SK-N-SH (cell line): ENCODE measurements around the gene TEX38. TPM values are rescaled to one million over a fixed set of nuclear protein-coding genes. Genes with fewer than 3 reads are reported as not detected.

Experiments used
- CTCF ChIA-PET: fragments of 300-600, 350-600 bp; formaldehyde crosslinking; extraction: SDS; loops from one replicate; lab custom pipeline; 2021; lab: Yijun Ruan, JAX
- POLR2A ChIA-PET: fragments of 350-600 bp; sonication (Branson Sonifier 250); formaldehyde crosslinking; extraction: SDS; loops from one replicate; lab custom pipeline; 2020; ENCODE audit warnings: antibody characterized with exemption, inconsistent platforms; lab: Yijun Ruan, JAX
- DNase-seq: peaks from one replicate; pipeline ENCODE4 v3.0.0; 2012
- H2AFZ ChIP-seq: fragments of 200-600 bp; sonication (generic); 2 replicates; pipeline ENCODE4 v1.8.1; 2016; ENCODE audit warnings: antibody characterized with exemption, mild to moderate bottlenecking, low read depth
- H3F3A ChIP-seq: fragments of 200-600 bp; sonication (generic); replicated peaks from 2 replicates; pipeline ENCODE3; 2016; ENCODE audit warnings: antibody characterized with exemption, mild to moderate bottlenecking; ENCODE audit not compliant: insufficient read depth
- H3K27ac ChIP-seq, 2 experiments: fragments of 200-500 bp in 1 of 2; fragments of 200-600 bp in 1 of 2; sonication (Bioruptor generic) in 1 of 2; sonication (generic), shearing (Covaris generic) in 1 of 2; 2 replicates each; pipeline versions ENCODE4 v1.5.1 to v1.6.1; 2014 to 2016; ENCODE audit warnings: low read depth in 2 of 2, inconsistent platforms in 1 of 2, low read length in 1 of 2, mild to moderate bottlenecking in 1 of 2, mixed read lengths in 1 of 2
- H3K27me3 ChIP-seq: fragments of 200-600 bp; sonication (generic), shearing (Covaris generic); 2 replicates; pipeline ENCODE4 v1.6.1; 2016; ENCODE audit warnings: mixed run types; ENCODE audit not compliant: insufficient read depth
- H3K36me3 ChIP-seq, 2 experiments: fragments of 200-500 bp in 1 of 2; fragments of 200-600 bp in 1 of 2; sonication (Bioruptor generic) in 1 of 2; sonication (generic) in 1 of 2; replicated peaks in 1 of 2; 2 replicates each; pipeline versions ENCODE3 to v1.5.1; 2014 to 2016; ENCODE audit warnings: low read length in 1 of 2, mild to moderate bottlenecking in 1 of 2; ENCODE audit not compliant: insufficient read depth in 2 of 2, control insufficient read depth in 1 of 2
- H3K4me1 ChIP-seq, 2 experiments: fragments of 200-500 bp in 1 of 2; fragments of 200-600 bp in 1 of 2; sonication (Bioruptor generic) in 1 of 2; sonication (generic), shearing (Covaris generic) in 1 of 2; 2 replicates each; pipeline versions ENCODE4 v1.5.1 to v1.6.1; 2014 to 2016; ENCODE audit warnings: low read depth in 1 of 2, low read length in 1 of 2, mixed run types in 1 of 2; ENCODE audit not compliant: insufficient read depth in 2 of 2, control insufficient read depth in 1 of 2
- H3K4me2 ChIP-seq: fragments of 200-600 bp; sonication (generic), shearing (Covaris generic); 2 replicates; pipeline ENCODE4 v1.6.1; 2017; ENCODE audit warnings: mixed run types
- H3K4me3 ChIP-seq, 2 experiments: fragments of 200-500 bp in 1 of 2; fragments of 200-600 bp in 1 of 2; sonication (Bioruptor generic) in 1 of 2; sonication (generic), shearing (Covaris generic) in 1 of 2; 2 replicates each; pipeline versions ENCODE4 v1.5.1 to v1.8.1; 2014 to 2016; ENCODE audit warnings: low read depth in 2 of 2, inconsistent platforms in 1 of 2, low read length in 1 of 2, mild to moderate bottlenecking in 1 of 2, mixed read lengths in 1 of 2, moderate library complexity in 1 of 2
- H3K79me2 ChIP-seq: fragments of 200-600 bp; sonication (generic); 2 replicates; pipeline ENCODE4 v1.8.1; 2017; ENCODE audit warnings: mild to moderate bottlenecking; ENCODE audit not compliant: insufficient read depth
- H3K9ac ChIP-seq: fragments of 200-600 bp; sonication (generic); 2 replicates; pipeline ENCODE4 v1.6.1; 2017; ENCODE audit warnings: mixed run types
- H3K9me2 ChIP-seq: fragments of 200-600 bp; sonication (generic); 2 replicates; pipeline ENCODE4 v1.6.1; 2017; ENCODE audit warnings: mixed run types
- H3K9me3 ChIP-seq: fragments of 200-600 bp; sonication (generic); 2 replicates; pipeline ENCODE4 v1.6.1; 2017; ENCODE audit warnings: mixed run types, mild to moderate bottlenecking, moderate library complexity
- H4K20me1 ChIP-seq: fragments of 200-600 bp; sonication (generic); 2 replicates; pipeline ENCODE4 v1.6.1; 2017; ENCODE audit warnings: mild to moderate bottlenecking, mixed run types; ENCODE audit not compliant: insufficient read depth
- CHD2 ChIP-seq: fragments of 150-350 bp; IDR thresholded peaks from 2 replicates; pipeline ENCODE4 v1.6.1; 2018; ENCODE audit warnings: low read length; ENCODE audit not compliant: partially characterized antibody
- NFIC ChIP-seq: IDR thresholded peaks from 2 replicates; pipeline ENCODE4 v1.4.0; 2012; ENCODE audit warnings: borderline replicate concordance
- REST ChIP-seq: IDR thresholded peaks from 2 replicates; pipeline ENCODE4 v1.6.1; 2012; ENCODE audit warnings: mild to moderate bottlenecking, low read depth, low read length, moderate library complexity
- RXRA ChIP-seq: IDR thresholded peaks from 2 replicates; pipeline ENCODE4 v1.4.0; 2012; ENCODE audit warnings: low read depth, mild to moderate bottlenecking, borderline replicate concordance
- SIN3A ChIP-seq: IDR thresholded peaks from 2 replicates; pipeline ENCODE4 v1.6.1; 2012; ENCODE audit warnings: low read depth, mild to moderate bottlenecking, low read length, moderate library complexity, borderline replicate concordance
- WGBS: methylation state at CpG from one replicate; pipeline ENCODE4 v1.1.6; 2017; ENCODE audit warnings: low lambda C conversion rate; 5-methylcytosine and 5-hydroxymethylcytosine counted together
- polyA plus RNA-seq, 3 experiments: library from polyadenylated mRNA; depleted of rRNA; stranded (reverse); fragments of >200 nt; gene quantifications; 2 replicates each; pipeline ENCODE4 v1.2.3, GENCODE V29; 2012
- TF ChIP-seq, protein P1 (sequence below): IDR thresholded peaks from 2 replicates; pipeline ENCODE4; 2012
- TF ChIP-seq, protein P2 (sequence below): IDR thresholded peaks from 2 replicates; pipeline ENCODE4 v1.4.0; 2012; ENCODE audit warnings: low read depth

The TEX38 gene
- polyA plus RNA-seq, 1 of the 3 experiments (the other 2 are of a cell fraction), result 0.07 TPM

- 89% methylated on average over 2 of the region's 2 CpGs for WGBS
- Histone ChIP-seq H3K27ac (peak overlapping the region; percentile 15 to 16; a peak in 3 of 4 replicates), H3K4me3 (no peak overlapping the region), H3K36me3 (peaks cover 82 to 96% of the 10 kb centered on the region in 2 experiments), H3K9me3 (no peaks in the 10 kb centered on the region), H3K9ac (no peak overlapping the region), H4K20me1 (peaks cover 9% of the 10 kb centered on the region; the same call in 1 of the 2 replicates), H3F3A (peaks cover 7% of the 10 kb centered on the region), H3K4me1 (peaks cover 2 to 41% of the 10 kb centered on the region in 2 experiments), H2AFZ (no peak overlapping the region), H3K4me2 (peak overlapping the region; percentile 57), H3K79me2 (no peaks in the 10 kb centered on the region), H3K27me3 (no peaks in the 10 kb centered on the region), H3K9me2 (no peaks in the 10 kb centered on the region)
- CTCF ChIA-PET, result interaction anchor here (1.2 kb wide), 1 partner anchor 38 kb away, joined by 3 read pairs; no protein-coding TSS in a partner anchor
- POLR2A ChIA-PET, result no interaction called here
- DNase-seq, result no peak
- TF ChIP-seq RXRA, result peak; percentile 42; the same call in 1 of the 2 replicates
- no peak for TF ChIP-seq SIN3A
- TF ChIP-seq NFIC, result peak; percentile 73
- TF ChIP-seq, protein P1, sequence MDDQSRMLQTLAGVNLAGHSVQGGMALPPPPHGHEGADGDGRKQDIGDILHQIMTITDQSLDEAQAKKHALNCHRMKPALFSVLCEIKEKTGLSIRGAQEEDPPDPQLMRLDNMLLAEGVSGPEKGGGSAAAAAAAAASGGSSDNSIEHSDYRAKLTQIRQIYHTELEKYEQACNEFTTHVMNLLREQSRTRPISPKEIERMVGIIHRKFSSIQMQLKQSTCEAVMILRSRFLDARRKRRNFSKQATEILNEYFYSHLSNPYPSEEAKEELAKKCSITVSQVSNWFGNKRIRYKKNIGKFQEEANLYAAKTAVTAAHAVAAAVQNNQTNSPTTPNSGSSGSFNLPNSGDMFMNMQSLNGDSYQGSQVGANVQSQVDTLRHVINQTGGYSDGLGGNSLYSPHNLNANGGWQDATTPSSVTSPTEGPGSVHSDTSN, result peak; percentile 29; the same call in 1 of the 2 replicates
Observed at GRCh38 chr1:46687093-46687659, 15.5 kb downstream of the TEX38 start.

GRCh38 chr1:46687921-46688509 lies 16.4 kb downstream of the TEX38 start:
- no peak for DNase-seq
- Histone ChIP-seq H3K36me3 (peaks cover 79 to 96% of the 10 kb centered on the region in 2 experiments), H3K9ac (no peak overlapping the region), H3K27ac (peak overlapping the region in 1 of 2 experiments; percentile 34; a peak in 1 of 4 replicates), H3K79me2 (peaks cover 3% of the 10 kb centered on the region; the same call in 1 of the 2 replicates), H3K4me3 (no peak overlapping the region), H3F3A (peaks cover 4% of the 10 kb centered on the region), H3K9me3 (no peaks in the 10 kb centered on the region), H3K4me2 (0 out of 2 replicates have a peak overlapping the region, but pooled peaks have one; percentile 57), H2AFZ (no peak overlapping the region), H4K20me1 (peaks cover 9% of the 10 kb centered on the region; the same call in 1 of the 2 replicates), H3K27me3 (no peaks in the 10 kb centered on the region), H3K4me1 (peaks cover 2 to 49% of the 10 kb centered on the region in 2 experiments), H3K9me2 (no peaks in the 10 kb centered on the region)
- CTCF ChIA-PET, result interaction anchor here (1.2 kb wide), 1 partner anchor 37 kb away, joined by 3 read pairs; no protein-coding TSS in a partner anchor
- POLR2A ChIA-PET, result no interaction called here
- WGBS, result 96% methylated on average over 9 of the region's 9 CpGs
- no peak for TF ChIP-seq REST
- TF ChIP-seq NFIC, result no peak
- TF ChIP-seq CHD2, result no peak
- TF ChIP-seq, protein P2, sequence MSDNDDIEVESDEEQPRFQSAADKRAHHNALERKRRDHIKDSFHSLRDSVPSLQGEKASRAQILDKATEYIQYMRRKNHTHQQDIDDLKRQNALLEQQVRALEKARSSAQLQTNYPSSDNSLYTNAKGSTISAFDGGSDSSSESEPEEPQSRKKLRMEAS, result no peak
